HG03575 (cell line): Measurements from ENCODE around the gene PSPH.
"Not testable (repeated sequence)": the region's sequence is repeated elsewhere in the genome, so short reads cannot be mapped to it uniquely, and the experiment has no call there.

Experiments
- ATAC-seq: cut with Tn5 transposase; IDR thresholded peaks from one replicate; pipeline ENCODE4 v1.9.1; 2021; ENCODE audit not compliant: unreplicated experiment, insufficient number of reproducible peaks, low FRiP score; ENCODE audit errors: extremely low read depth

Gene PSPH

GRCh38 chr7:56051339-56052191 lies at the start of gene PSPH, which contains the start of gene CCT6A:
PSPH (minus strand) TSS chr7:56051444; CDS start chr7:56021212, 30,232 bp downstream.
CCT6A (plus strand) TSS chr7:56051765; CDS start chr7:56051849, 84 bp downstream.
- peak; percentile 77 for ATAC-seq

- ATAC-seq = no peak
Measured at GRCh38 chr7:56099653-56100052, 48.4 kb upstream of the PSPH start.

GRCh38 chr7:56098187-56099008 lies 47.2 kb upstream of the PSPH start:
- ATAC-seq = not testable (repeated sequence)

- ATAC-seq = no peak
Measured at GRCh38 chr7:56097700-56098099, 46.5 kb upstream of the PSPH start.

GRCh38 chr7:56092789-56093531 lies 41.7 kb upstream of the PSPH start, which contains the start of gene PHKG1:
PHKG1 (minus strand) TSS chr7:56092952; CDS start chr7:56088941, 4,011 bp downstream.
- ATAC-seq = no peak

GRCh38 chr7:56092388-56092787 lies 41.1 kb upstream of the PSPH start:
- ATAC-seq = not testable (repeated sequence)

- ATAC-seq = no peak
Measured at GRCh38 chr7:56091591-56091990, 40.3 kb upstream of the PSPH start.

GRCh38 chr7:56087445-56087844 lies 36.2 kb upstream of the PSPH start:
- ATAC-seq = no peak

- ATAC-seq = no peak
Measured at GRCh38 chr7:56086761-56087160, 35.5 kb upstream of the PSPH start.

GRCh38 chr7:56083150-56083785 lies 32.0 kb upstream of the PSPH start:
- ATAC-seq = no peak

- no peak for ATAC-seq
Measured at GRCh38 chr7:56081626-56082340, 30.5 kb upstream of the PSPH start.

GRCh38 chr7:56080726-56081435 lies 29.6 kb upstream of the PSPH start:
- not testable (repeated sequence) for ATAC-seq

- no peak for ATAC-seq
Measured at GRCh38 chr7:56079450-56080185, 28.4 kb upstream of the PSPH start.

GRCh38 chr7:56078196-56078595 lies 27.0 kb upstream of the PSPH start:
- ATAC-seq = no peak

- no peak for ATAC-seq
Measured at GRCh38 chr7:56077681-56078080, 26.4 kb upstream of the PSPH start.

GRCh38 chr7:56074371-56074791 lies 23.1 kb upstream of the PSPH start:
- peak; percentile 64 for ATAC-seq

- ATAC-seq = not testable (repeated sequence)
Measured at GRCh38 chr7:56066376-56066775, 15.1 kb upstream of the PSPH start.
